Omental fat pad (tissue), 4 donors: ENCODE measurements around the gene RNF144A. TPM values are rescaled to one million over a fixed set of nuclear protein-coding genes. Genes with fewer than 3 reads are reported as not detected.

Experiments
- ATAC-seq: fragments of 150-250 bp; one replicate; pipeline ENCODE4 v1.9.1; 2016; ENCODE audit warnings: mild to moderate bottlenecking, moderate library complexity; ENCODE audit not compliant: low FRiP score
- DNase-seq: peaks from one replicate; pipeline ENCODE4 v3.0.0-alpha.2; 2019; ENCODE audit warnings: low spot score
- total RNA-seq, 4 donors: library from RNA; depleted of rRNA; stranded (reverse); fragments of >200 nt; gene quantifications; one replicate each; pipeline ENCODE4 v1.1.0, GENCODE V29; 2016
- TF ChIP-seq, protein P1 (sequence below), 3 donors: fragments of 450-650 bp; IDR thresholded peaks; one replicate each; pipeline ENCODE4 v1.5.1; 2016 to 2017; ENCODE audit warnings: antibody characterized with exemption in 3 of 3, mild to moderate bottlenecking in 3 of 3, moderate library complexity in 2 of 3

Gene RNF144A
- total RNA-seq, 4 donors from 2014 or later, result 12.6 to 39.9 (median 16.3) TPM

- no peak for ATAC-seq
- TF ChIP-seq, protein P1, sequence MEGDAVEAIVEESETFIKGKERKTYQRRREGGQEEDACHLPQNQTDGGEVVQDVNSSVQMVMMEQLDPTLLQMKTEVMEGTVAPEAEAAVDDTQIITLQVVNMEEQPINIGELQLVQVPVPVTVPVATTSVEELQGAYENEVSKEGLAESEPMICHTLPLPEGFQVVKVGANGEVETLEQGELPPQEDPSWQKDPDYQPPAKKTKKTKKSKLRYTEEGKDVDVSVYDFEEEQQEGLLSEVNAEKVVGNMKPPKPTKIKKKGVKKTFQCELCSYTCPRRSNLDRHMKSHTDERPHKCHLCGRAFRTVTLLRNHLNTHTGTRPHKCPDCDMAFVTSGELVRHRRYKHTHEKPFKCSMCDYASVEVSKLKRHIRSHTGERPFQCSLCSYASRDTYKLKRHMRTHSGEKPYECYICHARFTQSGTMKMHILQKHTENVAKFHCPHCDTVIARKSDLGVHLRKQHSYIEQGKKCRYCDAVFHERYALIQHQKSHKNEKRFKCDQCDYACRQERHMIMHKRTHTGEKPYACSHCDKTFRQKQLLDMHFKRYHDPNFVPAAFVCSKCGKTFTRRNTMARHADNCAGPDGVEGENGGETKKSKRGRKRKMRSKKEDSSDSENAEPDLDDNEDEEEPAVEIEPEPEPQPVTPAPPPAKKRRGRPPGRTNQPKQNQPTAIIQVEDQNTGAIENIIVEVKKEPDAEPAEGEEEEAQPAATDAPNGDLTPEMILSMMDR (IDR thresholded peaks at IDR 0.05), result no peak
- DNase-seq, result no peak
Measured at GRCh38 chr2:7014174-7014640, 97.0 kb downstream of the RNF144A start.

- ATAC-seq (no peak), DNase-seq (no peak)
- TF ChIP-seq, protein P1 (IDR thresholded peaks at IDR 0.05), result no peak
Measured at GRCh38 chr2:7015007-7015950, 98.1 kb downstream of the RNF144A start.

- ATAC-seq, result no peak
- no peak for DNase-seq
- TF ChIP-seq, protein P1 (IDR thresholded peaks at IDR 0.05), result no peak
Measured at GRCh38 chr2:7016148-7016547, 98.9 kb downstream of the RNF144A start.

- DNase-seq, result no peak
- no peak for ATAC-seq
- TF ChIP-seq, protein P1 (IDR thresholded peaks at IDR 0.05), result no peak
Measured at GRCh38 chr2:7016601-7017211, 99.5 kb downstream of the RNF144A start.

GRCh38 chr2:7017671-7018281 lies 100.6 kb downstream of the RNF144A start:
- ATAC-seq (no peak), DNase-seq (no peak)
- TF ChIP-seq, protein P1 (IDR thresholded peaks at IDR 0.05), result no peak

GRCh38 chr2:7018282-7018701 lies 101.1 kb downstream of the RNF144A start:
- ATAC-seq, result no peak
- no peak for DNase-seq
- TF ChIP-seq, protein P1 (IDR thresholded peaks at IDR 0.05), result no peak
